Measurements from ENCODE around the gene SPARC. TPM values are rescaled to one million over a fixed set of nuclear protein-coding genes. Genes with fewer than 3 reads are reported as not detected.

The SPARC gene
- total RNA-seq, 1 donor from 2014 or later = 9,466 TPM

GRCh38 chr5:151660616-151661495, 25.9 kb downstream of the SPARC start:
- no peaks in the 10 kb centered on the region for H3K27me3 Mint-ChIP-seq (ENCODE audit: unreplicated experiment)
- no peak for DNase-seq (ENCODE audit: extremely low spot score, unreplicated experiment)
- no peaks in the 10 kb centered on the region for H3K9me3 Mint-ChIP-seq (ENCODE audit: unreplicated experiment)
- TF ChIP-seq, protein P1, sequence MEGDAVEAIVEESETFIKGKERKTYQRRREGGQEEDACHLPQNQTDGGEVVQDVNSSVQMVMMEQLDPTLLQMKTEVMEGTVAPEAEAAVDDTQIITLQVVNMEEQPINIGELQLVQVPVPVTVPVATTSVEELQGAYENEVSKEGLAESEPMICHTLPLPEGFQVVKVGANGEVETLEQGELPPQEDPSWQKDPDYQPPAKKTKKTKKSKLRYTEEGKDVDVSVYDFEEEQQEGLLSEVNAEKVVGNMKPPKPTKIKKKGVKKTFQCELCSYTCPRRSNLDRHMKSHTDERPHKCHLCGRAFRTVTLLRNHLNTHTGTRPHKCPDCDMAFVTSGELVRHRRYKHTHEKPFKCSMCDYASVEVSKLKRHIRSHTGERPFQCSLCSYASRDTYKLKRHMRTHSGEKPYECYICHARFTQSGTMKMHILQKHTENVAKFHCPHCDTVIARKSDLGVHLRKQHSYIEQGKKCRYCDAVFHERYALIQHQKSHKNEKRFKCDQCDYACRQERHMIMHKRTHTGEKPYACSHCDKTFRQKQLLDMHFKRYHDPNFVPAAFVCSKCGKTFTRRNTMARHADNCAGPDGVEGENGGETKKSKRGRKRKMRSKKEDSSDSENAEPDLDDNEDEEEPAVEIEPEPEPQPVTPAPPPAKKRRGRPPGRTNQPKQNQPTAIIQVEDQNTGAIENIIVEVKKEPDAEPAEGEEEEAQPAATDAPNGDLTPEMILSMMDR (IDR thresholded peaks at IDR 0.05) = no peak
- H3K27ac Mint-ChIP-seq (ENCODE audit: unreplicated experiment) = peak overlapping the region; percentile 87
- peaks cover 70% of the 10 kb centered on the region for H3K4me1 Mint-ChIP-seq (ENCODE audit: unreplicated experiment)
- H3K36me3 Mint-ChIP-seq (ENCODE audit: unreplicated experiment) = peaks cover 38% of the 10 kb centered on the region
- no peak overlapping the region for H3K4me3 Mint-ChIP-seq (ENCODE audit: unreplicated experiment)

- Mint-ChIP-seq H3K36me3 (ENCODE audit: unreplicated experiment) (peaks cover 23% of the 10 kb centered on the region), H3K4me3 (ENCODE audit: unreplicated experiment) (no peak overlapping the region), H3K4me1 (ENCODE audit: unreplicated experiment) (peaks cover 53% of the 10 kb centered on the region), H3K27ac (ENCODE audit: unreplicated experiment) (peak overlapping the region; percentile 83), H3K27me3 (ENCODE audit: unreplicated experiment) (no peaks in the 10 kb centered on the region), H3K9me3 (ENCODE audit: unreplicated experiment) (no peaks in the 10 kb centered on the region)
- TF ChIP-seq, protein P1 (IDR thresholded peaks at IDR 0.05) = peak; percentile 94
- DNase-seq (ENCODE audit: extremely low spot score, unreplicated experiment) = peak; percentile 94
These were observed 27.5 kb downstream of the SPARC start for GRCh38 chr5:151659001-151659754.

GRCh38 chr5:151657114-151657513, 29.6 kb downstream of the SPARC start:
- Mint-ChIP-seq H3K27me3 (ENCODE audit: unreplicated experiment) (no peaks in the 10 kb centered on the region), H3K4me1 (ENCODE audit: unreplicated experiment) (peaks cover 34% of the 10 kb centered on the region), H3K4me3 (ENCODE audit: unreplicated experiment) (no peak overlapping the region), H3K9me3 (ENCODE audit: unreplicated experiment) (no peaks in the 10 kb centered on the region), H3K27ac (ENCODE audit: unreplicated experiment) (no peak overlapping the region), H3K36me3 (ENCODE audit: unreplicated experiment) (peaks cover 3% of the 10 kb centered on the region)
- no peak for DNase-seq (ENCODE audit: extremely low spot score, unreplicated experiment)
- TF ChIP-seq, protein P1 (IDR thresholded peaks at IDR 0.05) = no peak

GRCh38 chr5:151656311-151656710, 30.4 kb downstream of the SPARC start:
- no peak overlapping the region for H3K4me3 Mint-ChIP-seq (ENCODE audit: unreplicated experiment)
- TF ChIP-seq, protein P1 (IDR thresholded peaks at IDR 0.05) = no peak
- H3K4me1 Mint-ChIP-seq (ENCODE audit: unreplicated experiment) = peaks cover 31% of the 10 kb centered on the region
- H3K9me3 Mint-ChIP-seq (ENCODE audit: unreplicated experiment) = no peaks in the 10 kb centered on the region
- H3K27ac Mint-ChIP-seq (ENCODE audit: unreplicated experiment) = no peak overlapping the region
- DNase-seq (ENCODE audit: extremely low spot score, unreplicated experiment) = no peak
- H3K36me3 Mint-ChIP-seq (ENCODE audit: unreplicated experiment) = no peaks in the 10 kb centered on the region
- no peaks in the 10 kb centered on the region for H3K27me3 Mint-ChIP-seq (ENCODE audit: unreplicated experiment)

All from osteocyte (in vitro differentiated cells).